Loucy (cell line): Measurements from ENCODE around the gene TRUB2.

Source experiments
- H2AFZ ChIP-seq: fragments of 200-600 bp; sonication (generic); 2 replicates; pipeline ENCODE4 v1.6.0; 2016; ENCODE audit warnings: antibody characterized with exemption, mild to moderate bottlenecking, low read length, moderate library complexity
- H3F3A ChIP-seq: fragments of 200-600 bp; 2 replicates; pipeline ENCODE4 v1.6.0; 2016; ENCODE audit warnings: antibody characterized with exemption, low read depth, mild to moderate bottlenecking
- H3K27me3 ChIP-seq: fragments of 200-600 bp; sonication (generic); 2 replicates; pipeline ENCODE4 v1.6.1; 2014; ENCODE audit warnings: low read length, mild to moderate bottlenecking; ENCODE audit not compliant: insufficient read depth, poor library complexity, severe bottlenecking
- H3K36me3 ChIP-seq: fragments of 200-600 bp; sonication (generic); 2 replicates; pipeline ENCODE4 v1.6.1; 2016; ENCODE audit warnings: low read length; ENCODE audit not compliant: insufficient read depth
- H3K4me1 ChIP-seq: fragments of 200-600 bp; sonication (generic); 2 replicates; pipeline ENCODE4 v1.5.1; 2014; ENCODE audit warnings: low read length, mild to moderate bottlenecking; ENCODE audit not compliant: insufficient read depth, poor library complexity, severe bottlenecking
- H3K4me2 ChIP-seq: fragments of 200-600 bp; sonication (generic); 2 replicates; pipeline ENCODE4 v1.6.0; 2014; ENCODE audit warnings: antibody characterized with exemption, low read length, low read depth, mild to moderate bottlenecking; ENCODE audit not compliant: poor library complexity, severe bottlenecking
- H3K4me3 ChIP-seq: fragments of 200-600 bp; sonication (generic); 2 replicates; pipeline ENCODE4 v1.5.1; 2014; ENCODE audit warnings: low read length, mild to moderate bottlenecking, mixed read lengths; ENCODE audit not compliant: poor library complexity, severe bottlenecking
- H3K79me2 ChIP-seq: fragments of 200-600 bp; sonication (generic); 2 replicates; pipeline ENCODE4 v1.6.1; 2014; ENCODE audit warnings: low read length; ENCODE audit not compliant: insufficient read depth
- H3K9ac ChIP-seq: fragments of 200-600 bp; sonication (generic); 2 replicates; pipeline ENCODE4 v1.6.0; 2014; ENCODE audit warnings: mild to moderate bottlenecking, low read depth, low read length, moderate library complexity; ENCODE audit not compliant: poor library complexity, severe bottlenecking
- H3K9me2 ChIP-seq: fragments of 200-600 bp; sonication (generic); replicated peaks from 2 replicates; pipeline ENCODE4 v1.6.1; 2016; ENCODE audit warnings: low read depth, low read length, mixed read lengths
- H3K9me3 ChIP-seq: fragments of 200-600 bp; sonication (generic); 2 replicates; pipeline ENCODE4 v1.6.1; 2014; ENCODE audit warnings: mild to moderate bottlenecking, antibody characterized with exemption, low read length, low read depth; ENCODE audit not compliant: insufficient read depth
- H4K20me1 ChIP-seq: fragments of 200-600 bp; sonication (generic); 2 replicates; pipeline ENCODE4 v1.6.0; 2014; ENCODE audit warnings: antibody characterized with exemption, low read length, mild to moderate bottlenecking; ENCODE audit not compliant: insufficient read depth, poor library complexity, severe bottlenecking
- EZH2phosphoT487 ChIP-seq: fragments of 200-600 bp; IDR thresholded peaks from 2 replicates; pipeline ENCODE4 v1.6.1; 2018; ENCODE audit warnings: antibody characterized with exemption, mild to moderate bottlenecking, moderate library complexity, borderline replicate concordance
- TF ChIP-seq, protein P1 (sequence below): fragments of 200-600 bp; sonication (generic); conservative IDR thresholded peaks from 2 replicates; pipeline ENCODE4 v1.5.1; 2014; ENCODE audit warnings: mild to moderate bottlenecking, antibody characterized with exemption, low read length

The TRUB2 gene

DNA sequence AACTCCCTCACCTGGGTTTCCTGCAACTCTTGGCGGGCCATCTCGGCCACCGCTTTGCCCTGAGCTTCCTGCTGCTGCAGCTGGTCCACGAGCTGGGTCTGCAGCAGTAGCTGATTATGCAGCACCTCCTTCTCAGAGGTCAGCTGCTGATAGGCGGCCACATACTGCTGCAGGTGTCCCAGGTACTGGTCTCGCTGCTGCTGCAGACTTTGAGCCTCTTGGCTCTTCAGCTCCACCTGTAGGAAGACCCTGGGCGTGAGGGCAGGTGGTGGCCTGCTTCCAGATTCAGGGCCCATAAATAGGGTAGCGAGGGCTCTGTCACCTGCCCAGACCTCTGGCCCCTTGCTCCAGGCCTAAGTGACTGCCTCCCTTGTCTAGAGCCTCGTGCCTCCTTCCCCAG is 63.1 kb downstream of the TRUB2 start:
- TF ChIP-seq EZH2phosphoT487 = no peak
- TF ChIP-seq, protein P1, sequence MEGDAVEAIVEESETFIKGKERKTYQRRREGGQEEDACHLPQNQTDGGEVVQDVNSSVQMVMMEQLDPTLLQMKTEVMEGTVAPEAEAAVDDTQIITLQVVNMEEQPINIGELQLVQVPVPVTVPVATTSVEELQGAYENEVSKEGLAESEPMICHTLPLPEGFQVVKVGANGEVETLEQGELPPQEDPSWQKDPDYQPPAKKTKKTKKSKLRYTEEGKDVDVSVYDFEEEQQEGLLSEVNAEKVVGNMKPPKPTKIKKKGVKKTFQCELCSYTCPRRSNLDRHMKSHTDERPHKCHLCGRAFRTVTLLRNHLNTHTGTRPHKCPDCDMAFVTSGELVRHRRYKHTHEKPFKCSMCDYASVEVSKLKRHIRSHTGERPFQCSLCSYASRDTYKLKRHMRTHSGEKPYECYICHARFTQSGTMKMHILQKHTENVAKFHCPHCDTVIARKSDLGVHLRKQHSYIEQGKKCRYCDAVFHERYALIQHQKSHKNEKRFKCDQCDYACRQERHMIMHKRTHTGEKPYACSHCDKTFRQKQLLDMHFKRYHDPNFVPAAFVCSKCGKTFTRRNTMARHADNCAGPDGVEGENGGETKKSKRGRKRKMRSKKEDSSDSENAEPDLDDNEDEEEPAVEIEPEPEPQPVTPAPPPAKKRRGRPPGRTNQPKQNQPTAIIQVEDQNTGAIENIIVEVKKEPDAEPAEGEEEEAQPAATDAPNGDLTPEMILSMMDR = no peak
- peaks cover 9% of the 10 kb centered on the region; the same call in 1 of the 2 replicates for H3K36me3 ChIP-seq
- H2AFZ ChIP-seq = no peak overlapping the region
- H3K79me2 ChIP-seq = no peaks in the 10 kb centered on the region
- no peak overlapping the region for H3K4me3 ChIP-seq
- no peaks in the 10 kb centered on the region for H3K9me2 ChIP-seq
- no peak overlapping the region for H3K9ac ChIP-seq
- no peak overlapping the region for H3K4me2 ChIP-seq
- no peaks in the 10 kb centered on the region for H3K27me3 ChIP-seq
- H3K4me1 ChIP-seq = no peaks in the 10 kb centered on the region
- H3F3A ChIP-seq = no peaks in the 10 kb centered on the region
- no peaks in the 10 kb centered on the region for H3K9me3 ChIP-seq
- no peaks in the 10 kb centered on the region for H4K20me1 ChIP-seq

DNA sequence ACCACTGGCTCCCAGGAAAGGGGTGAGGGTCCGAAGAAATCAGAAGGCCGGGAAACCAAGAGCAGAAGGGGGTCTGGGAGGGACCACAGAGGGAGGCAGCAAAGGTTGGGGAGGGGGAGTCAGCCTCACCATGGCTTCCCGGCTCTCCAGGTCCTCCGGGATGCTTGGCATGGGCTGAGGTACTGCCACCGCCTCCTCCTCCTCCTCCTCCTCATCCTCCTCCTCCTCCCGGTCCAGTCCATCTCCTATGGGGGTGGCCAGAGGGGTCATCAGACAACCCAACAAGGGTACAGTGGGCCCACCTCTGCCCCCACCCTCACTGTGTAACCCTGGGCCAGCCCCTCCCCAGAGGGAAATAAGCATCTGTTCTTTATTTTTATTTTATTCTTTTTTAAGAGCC is 63.9 kb downstream of the TRUB2 start:
- no peak overlapping the region for H3K9ac ChIP-seq
- TF ChIP-seq, protein P1 = no peak
- TF ChIP-seq EZH2phosphoT487 = no peak
- no peaks in the 10 kb centered on the region for H4K20me1 ChIP-seq
- H3K79me2 ChIP-seq = no peaks in the 10 kb centered on the region
- H3K4me2 ChIP-seq = no peak overlapping the region
- H2AFZ ChIP-seq = no peak overlapping the region
- H3K36me3 ChIP-seq = peaks cover 9% of the 10 kb centered on the region; the same call in 1 of the 2 replicates
- no peaks in the 10 kb centered on the region for H3K9me3 ChIP-seq
- no peak overlapping the region for H3K4me3 ChIP-seq
- no peaks in the 10 kb centered on the region for H3K4me1 ChIP-seq
- H3F3A ChIP-seq = no peaks in the 10 kb centered on the region
- no peaks in the 10 kb centered on the region for H3K9me2 ChIP-seq
- no peaks in the 10 kb centered on the region for H3K27me3 ChIP-seq

DNA sequence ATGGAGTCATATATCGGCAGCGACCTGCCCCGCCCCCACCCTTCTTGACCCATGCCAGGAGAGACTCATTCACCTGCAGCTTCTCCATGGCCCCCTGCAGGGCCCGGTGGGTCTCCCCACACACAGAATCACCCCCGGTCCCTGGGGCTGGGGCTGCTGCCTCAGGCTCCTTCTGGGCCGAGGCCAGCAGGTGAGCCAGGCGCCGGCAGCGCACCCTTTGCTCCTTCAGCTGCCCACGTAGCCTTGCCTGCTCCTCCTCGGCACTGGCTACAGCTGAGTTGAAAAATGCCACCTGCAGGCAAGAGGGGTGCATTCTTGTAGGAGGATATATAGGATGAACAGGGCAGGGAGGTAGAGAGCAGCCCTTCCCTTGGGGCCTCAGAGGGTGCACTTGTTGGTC is 64.3 kb downstream of the TRUB2 start:
- H3K4me1 ChIP-seq = no peaks in the 10 kb centered on the region
- no peaks in the 10 kb centered on the region for H3K79me2 ChIP-seq
- H3K9me3 ChIP-seq = no peaks in the 10 kb centered on the region
- H3K4me3 ChIP-seq = no peak overlapping the region
- no peak for TF ChIP-seq EZH2phosphoT487
- TF ChIP-seq, protein P1 = no peak
- no peak overlapping the region for H3K9ac ChIP-seq
- no peaks in the 10 kb centered on the region for H3K9me2 ChIP-seq
- H3K4me2 ChIP-seq = no peak overlapping the region
- H2AFZ ChIP-seq = no peak overlapping the region
- H3K27me3 ChIP-seq = no peaks in the 10 kb centered on the region
- H4K20me1 ChIP-seq = no peaks in the 10 kb centered on the region
- peaks cover 9% of the 10 kb centered on the region; the same call in 1 of the 2 replicates for H3K36me3 ChIP-seq
- H3F3A ChIP-seq = no peaks in the 10 kb centered on the region
